ENCODE results near the gene SLC14A1.

GRCh38 chr18:45753286-45753685, 29.3 kb downstream of the SLC14A1 start:
- TF ChIP-seq CTCF (IDR thresholded peaks at IDR 0.05 in 4 of 5, conservative IDR thresholded peaks at IDR 0.05 in 1 of 5) (no peak), POLR2A (IDR thresholded peaks at IDR 0.05) (no peak)
